ENCODE data around the gene PRKAB2. TPM values are rescaled to one million over a fixed set of nuclear protein-coding genes. Genes with fewer than 3 reads are reported as not detected.

PRKAB2 gene
- total and polyA plus RNA-seq, 9 of the 15 experiments (the other 6 are each of a cell fraction or from before 2014, with no cell fraction given): 2.3 to 20.8 (median 7.9) TPM

GRCh38 chr1:147110872-147111271 is 61.4 kb downstream of the PRKAB2 start:
- H3K9ac ChIP-seq (ENCODE audit: insufficient read depth in 1 of 2, low read depth in 2 of 2, low read length in 2 of 2): no peak overlapping the region
- ATAC-seq: no peak
- no TSS peak for BruUV-seq (replicated peaks)
- H3K79me2 ChIP-seq (ENCODE audit: control insufficient read depth, insufficient read depth, low read length): no peaks in the 10 kb centered on the region
- no peaks in the 10 kb centered on the region for H4K20me1 ChIP-seq (replicated peaks; ENCODE audit: control insufficient read depth, insufficient read depth, low read length)
- peaks cover 0 to 3% of the 10 kb centered on the region in 2 experiments; a peak in 1 of 5 replicates for H3K4me1 ChIP-seq (replicated peaks in 1 of 2; ENCODE audit: control insufficient read depth in 2 of 2, insufficient read depth in 2 of 2, low read length in 2 of 2)
- in situ Hi-C loops (cut with MboI) (no loop called here), intact Hi-C loops (cut with micrococcal nuclease) (loop anchor here (2.0 kb wide), 1 partner anchor 20 kb away; no protein-coding TSS in a partner anchor)
- H3K36me3 ChIP-seq (ENCODE audit: control insufficient read depth, insufficient read depth, low read length): no peaks in the 10 kb centered on the region
- no peaks in the 10 kb centered on the region for H3K9me1 ChIP-seq (ENCODE audit: control insufficient read depth, insufficient read depth, low read length)
- H2AFZ ChIP-seq (ENCODE audit: low read depth, low read length): no peak overlapping the region
- WGBS (ENCODE audit: insufficient coverage, low coverage, missing lambda C conversion rate): 0% methylated on average over 1 of the region's 1 CpG
- H3K9me3 ChIP-seq (replicated peaks; ENCODE audit: control insufficient read depth, insufficient read depth, low read depth, low read length): no peaks in the 10 kb centered on the region
- POLR2A ChIA-PET: interaction anchor here (2.5 kb wide), 1 partner anchor 26 kb away, joined by 13 read pairs; no protein-coding TSS in a partner anchor
- CTCF ChIA-PET (ENCODE audit: low intra/inter-chr PET ratio): no interaction called here
- FAIRE-seq: no peak
- no peak overlapping the region for H3K4me3 ChIP-seq
- H3K27me3 ChIP-seq (ENCODE audit: control insufficient read depth in 2 of 2, insufficient read depth in 2 of 2, low read length in 2 of 2): peaks cover 2 to 29% of the 10 kb centered on the region in 2 experiments; a peak in 4 of 5 replicates
- H3K27ac ChIP-seq (ENCODE audit: extremely low read depth, low read depth, low read length): no peak overlapping the region
- no peak for TF ChIP-seq RFX7 (CRISPR knock-in tag; IDR thresholded peaks at IDR 0.05)
- TF ChIP-seq CEBPB (tag; IDR thresholded peaks at IDR 0.05): 0 out of 2 replicates have a peak, but pooled peaks have one; percentile 15
- no peak for TF ChIP-seq AFF4 (CRISPR knock-in tag; IDR thresholded peaks at IDR 0.05)
- H3K4me2 ChIP-seq (ENCODE audit: insufficient read depth, low read length): no peak overlapping the region
- no peak for DNase-seq (ENCODE audit: extremely low read depth in 1 of 4, low spot score in 3 of 4)
